Airway epithelial cell (primary cell): ENCODE measurements around the gene SOD1. TPM values are rescaled to one million over a fixed set of nuclear protein-coding genes. Genes with fewer than 3 reads are reported as not detected.

Source experiments
- total RNA-seq: library from RNA; depleted of rRNA; stranded (reverse); fragments of >200 nt; gene quantifications from 2 replicates; pipeline ENCODE4 v1.2.3, GENCODE V29; 2015

The SOD1 gene
- 247 and 278 TPM in 2 replicates for total RNA-seq

DNA sequence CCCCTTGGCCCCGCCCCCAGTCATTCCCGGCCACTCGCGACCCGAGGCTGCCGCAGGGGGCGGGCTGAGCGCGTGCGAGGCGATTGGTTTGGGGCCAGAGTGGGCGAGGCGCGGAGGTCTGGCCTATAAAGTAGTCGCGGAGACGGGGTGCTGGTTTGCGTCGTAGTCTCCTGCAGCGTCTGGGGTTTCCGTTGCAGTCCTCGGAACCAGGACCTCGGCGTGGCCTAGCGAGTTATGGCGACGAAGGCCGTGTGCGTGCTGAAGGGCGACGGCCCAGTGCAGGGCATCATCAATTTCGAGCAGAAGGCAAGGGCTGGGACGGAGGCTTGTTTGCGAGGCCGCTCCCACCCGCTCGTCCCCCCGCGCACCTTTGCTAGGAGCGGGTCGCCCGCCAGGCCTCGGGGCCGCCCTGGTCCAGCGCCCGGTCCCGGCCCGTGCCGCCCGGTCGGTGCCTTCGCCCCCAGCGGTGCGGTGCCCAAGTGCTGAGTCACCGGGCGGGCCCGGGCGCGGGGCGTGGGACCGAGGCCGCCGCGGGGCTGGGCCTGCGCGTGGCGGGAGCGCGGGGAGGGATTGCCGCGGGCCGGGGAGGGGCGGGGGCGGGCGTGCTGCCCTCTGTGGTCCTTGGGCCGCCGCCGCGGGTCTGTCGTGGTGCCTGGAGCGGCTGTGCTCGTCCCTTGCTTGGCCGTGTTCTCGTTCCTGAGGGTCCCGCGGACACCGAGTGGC, at the start of gene SOD1:
TSS of gene SOD1 (plus strand) at position 158 of the 723 bp plus-strand sequence. CDS start at position 235, 77 bp downstream.

Other genes with a start within 250 kb of the SOD1 start
- gene SCAF4, start 72.4 kb downstream of the SOD1 start, total RNA-seq = 4.7 and 10.6 TPM in 2 replicates
- gene HUNK, start 213.3 kb downstream of the SOD1 start, total RNA-seq = 0.07 TPM in 1 of 2 replicates, not detected in the other